Mesothelial cell of epicardium (in vitro differentiated cells): ENCODE data around the gene CDKN2AIPNL. TPM values are rescaled to one million over a fixed set of nuclear protein-coding genes. Genes with fewer than 3 reads are reported as not detected.
"Not testable (repeated sequence)": the region's sequence is repeated elsewhere in the genome, so short reads cannot be mapped to it uniquely, and the experiment has no call there.

ENCODE experiments used
- DNase-seq, 2 experiments: peaks; one replicate each; pipeline ENCODE4 v3.0.0; 2021; ENCODE audit warnings: low spot score in 2 of 2; ENCODE audit not compliant: unreplicated experiment in 2 of 2
- H3K27ac Mint-ChIP-seq: 2 replicates; pipeline ENCODE4 v1.8.0; 2021; ENCODE audit warnings: mixed read lengths
- H3K27me3 Mint-ChIP-seq: 2 replicates; pipeline ENCODE4 v1.8.0; 2021; ENCODE audit warnings: low read depth, mixed read lengths
- H3K36me3 Mint-ChIP-seq: 2 replicates; pipeline ENCODE4 v1.8.0; 2021; ENCODE audit warnings: mixed read lengths
- H3K4me1 Mint-ChIP-seq: 2 replicates; pipeline ENCODE4 v1.8.0; 2021; ENCODE audit warnings: mixed read lengths
- H3K4me3 Mint-ChIP-seq: 2 replicates; pipeline ENCODE4 v1.8.0; 2021; ENCODE audit warnings: mild to moderate bottlenecking, moderate library complexity, mixed read lengths
- H3K9me3 Mint-ChIP-seq: 2 replicates; pipeline ENCODE4 v1.8.0; 2021; ENCODE audit warnings: mixed read lengths
- CTCF ChIP-seq: fragments of 200-600 bp; sonication (generic); IDR thresholded peaks from one replicate; pipeline ENCODE4 v1.5.0; 2021; ENCODE audit warnings: antibody characterized with exemption; ENCODE audit not compliant: unreplicated experiment
- total RNA-seq: library from RNA; stranded (reverse); gene quantifications from 3 replicates; pipeline ENCODE4 v1.2.1, GENCODE V29; 2021

CDKN2AIPNL gene
- total RNA-seq, 1 donor from 2014 or later: 24.9 TPM

- no peak for DNase-seq
- Mint-ChIP-seq H3K27me3 (no peaks in the 10 kb centered on the region), H3K9me3 (peaks cover 6% of the 10 kb centered on the region), H3K4me3 (no peak overlapping the region), H3K4me1 (no peaks in the 10 kb centered on the region), H3K36me3 (no peaks in the 10 kb centered on the region), H3K27ac (no peak overlapping the region)
- no peak for TF ChIP-seq CTCF
Measured at GRCh38 chr5:134422791-134423365, 11.2 kb upstream of the CDKN2AIPNL start.

- H3K36me3 Mint-ChIP-seq, H3K9me3 Mint-ChIP-seq, H3K4me3 Mint-ChIP-seq, H3K27me3 Mint-ChIP-seq, H3K27ac Mint-ChIP-seq, H3K4me1 Mint-ChIP-seq, DNase-seq: not testable (repeated sequence)
Measured at GRCh38 chr5:134421038-134421437, 9.4 kb upstream of the CDKN2AIPNL start.

DNA sequence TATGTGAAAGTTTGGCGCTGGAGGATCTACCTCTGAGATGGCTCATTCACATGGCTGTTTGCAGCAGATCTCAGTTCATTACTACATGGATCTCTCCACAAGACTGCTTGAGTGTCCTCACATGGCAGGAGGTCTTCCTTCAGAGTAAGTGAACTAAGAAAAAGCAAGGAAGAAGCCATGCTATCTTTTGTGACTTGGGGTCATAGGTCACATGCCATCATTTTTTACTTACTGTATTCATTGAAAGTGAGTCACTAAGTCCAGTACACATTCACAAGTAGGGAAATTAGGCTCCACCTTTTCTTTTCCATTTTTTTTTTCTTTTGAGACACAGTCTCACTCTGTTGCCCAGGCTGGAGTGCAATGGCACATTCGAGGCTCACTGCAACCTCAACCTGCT lies 8.7 kb upstream of the CDKN2AIPNL start:
- H3K4me3 Mint-ChIP-seq: no peak overlapping the region
- no peaks in the 10 kb centered on the region for H3K4me1 Mint-ChIP-seq
- peaks cover 6% of the 10 kb centered on the region for H3K9me3 Mint-ChIP-seq
- no peaks in the 10 kb centered on the region for H3K36me3 Mint-ChIP-seq
- H3K27ac Mint-ChIP-seq: no peak overlapping the region
- TF ChIP-seq CTCF: no peak
- DNase-seq: no peak
- H3K27me3 Mint-ChIP-seq: no peaks in the 10 kb centered on the region

DNA sequence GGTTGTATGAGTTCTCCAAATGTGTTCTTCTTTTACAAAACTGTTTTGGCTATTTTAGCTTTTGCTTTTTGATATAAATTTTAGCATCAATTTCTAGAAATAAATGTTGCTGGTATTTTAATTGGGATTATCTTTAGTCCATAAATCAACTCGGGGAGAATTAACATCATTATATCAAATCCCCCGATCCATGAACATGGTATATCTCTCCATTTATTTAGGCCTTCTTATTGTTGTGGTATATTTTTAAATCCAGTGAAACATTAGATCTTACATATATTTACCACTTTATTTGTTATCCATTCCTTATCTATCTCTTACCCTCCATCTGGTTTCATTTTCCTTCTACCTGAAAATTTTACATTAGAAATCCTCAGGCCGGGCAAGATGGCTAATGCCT lies 7.3 kb upstream of the CDKN2AIPNL start:
- Mint-ChIP-seq H3K4me1 (no peaks in the 10 kb centered on the region), H3K4me3 (no peak overlapping the region), H3K9me3 (peaks cover 6% of the 10 kb centered on the region), H3K27ac (no peak overlapping the region), H3K27me3 (no peaks in the 10 kb centered on the region), H3K36me3 (no peaks in the 10 kb centered on the region)
- no peak for TF ChIP-seq CTCF
- no peak for DNase-seq

GRCh38 chr5:134417707-134418106 lies 6.0 kb upstream of the CDKN2AIPNL start:
- Mint-ChIP-seq H3K27ac (no peak overlapping the region), H3K27me3 (no peaks in the 10 kb centered on the region), H3K4me1 (no peaks in the 10 kb centered on the region), H3K9me3 (peaks cover 6% of the 10 kb centered on the region), H3K4me3 (no peak overlapping the region), H3K36me3 (no peaks in the 10 kb centered on the region)
- no peak for TF ChIP-seq CTCF
- DNase-seq: no peak

- no peak for DNase-seq
- no peak overlapping the region for H3K4me3 Mint-ChIP-seq
- TF ChIP-seq CTCF: no peak
- no peaks in the 10 kb centered on the region for H3K9me3 Mint-ChIP-seq
- H3K27me3 Mint-ChIP-seq: no peaks in the 10 kb centered on the region
- H3K36me3 Mint-ChIP-seq: no peaks in the 10 kb centered on the region
- no peak overlapping the region for H3K27ac Mint-ChIP-seq
- H3K4me1 Mint-ChIP-seq: peaks cover 28% of the 10 kb centered on the region
Measured at GRCh38 chr5:134413046-134413445, 1.4 kb upstream of the CDKN2AIPNL start.
